NCI-H1436 (cell line): Measurements from ENCODE around the gene YIPF1.
"Not testable (repeated sequence)": the region's sequence is repeated elsewhere in the genome, so short reads cannot be mapped to it uniquely, and the experiment has no call there.

Experiments used
- DNase-seq: peaks from one replicate; lab custom pipeline; 2025; lab: John Stamatoyannopoulos, UW

The YIPF1 gene

DNA sequence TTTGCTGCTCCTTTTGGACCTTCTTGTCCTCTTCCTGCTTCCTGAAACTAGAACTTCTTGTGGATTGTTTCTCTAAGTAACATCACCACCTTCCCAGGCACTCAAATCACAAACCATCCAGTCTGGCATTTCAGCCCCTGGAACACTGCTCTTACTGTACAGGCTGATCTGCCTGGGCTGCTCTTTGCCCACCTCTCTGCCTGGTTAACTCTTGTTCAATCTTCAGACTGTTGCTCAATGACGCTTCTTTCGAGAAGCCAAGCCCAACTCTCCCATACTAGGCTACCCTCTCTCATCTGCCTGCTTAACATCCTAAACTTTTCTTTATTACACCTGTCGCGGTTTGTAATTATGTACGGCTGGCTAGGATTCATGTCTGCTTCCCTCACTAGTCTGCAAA, 5.0 kb upstream of the YIPF1 start:
- DNase-seq: no peak

DNA sequence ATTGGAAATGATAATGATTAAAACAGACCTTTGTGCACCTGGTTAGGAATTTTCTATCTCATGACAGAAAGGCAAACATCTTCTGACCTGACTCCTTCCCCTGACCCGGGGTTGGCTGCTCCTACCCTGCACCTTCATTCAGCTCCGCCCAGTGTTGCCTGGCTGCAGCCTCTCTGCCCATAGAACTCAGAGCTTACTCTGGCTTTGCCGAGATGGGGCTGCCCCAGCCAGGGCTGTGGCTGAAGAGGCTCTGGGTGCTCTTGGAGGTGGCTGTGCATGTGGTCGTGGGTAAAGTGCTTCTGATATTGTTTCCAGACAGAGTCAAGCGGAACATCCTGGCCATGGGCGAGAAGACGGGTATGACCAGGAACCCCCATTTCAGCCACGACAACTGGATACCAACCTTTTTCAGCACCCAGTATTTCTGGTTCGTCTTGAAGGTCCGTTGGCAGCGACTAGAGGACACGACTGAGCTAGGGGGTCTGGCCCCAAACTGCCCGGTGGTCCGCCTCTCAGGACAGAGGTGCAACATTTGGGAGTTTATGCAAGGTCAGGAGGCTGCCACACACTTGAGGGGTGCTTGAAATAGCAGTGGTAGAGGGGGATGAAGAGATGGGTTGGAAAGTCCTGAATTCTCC, 4.5 kb upstream of the YIPF1 start, which contains the start of gene DIO1:
Gene DIO1, plus strand, starts transcription at position 189 of the 638 bp plus-strand sequence. Its CDS starts 24 bp downstream, at position 213.
- DNase-seq: no peak

DNA sequence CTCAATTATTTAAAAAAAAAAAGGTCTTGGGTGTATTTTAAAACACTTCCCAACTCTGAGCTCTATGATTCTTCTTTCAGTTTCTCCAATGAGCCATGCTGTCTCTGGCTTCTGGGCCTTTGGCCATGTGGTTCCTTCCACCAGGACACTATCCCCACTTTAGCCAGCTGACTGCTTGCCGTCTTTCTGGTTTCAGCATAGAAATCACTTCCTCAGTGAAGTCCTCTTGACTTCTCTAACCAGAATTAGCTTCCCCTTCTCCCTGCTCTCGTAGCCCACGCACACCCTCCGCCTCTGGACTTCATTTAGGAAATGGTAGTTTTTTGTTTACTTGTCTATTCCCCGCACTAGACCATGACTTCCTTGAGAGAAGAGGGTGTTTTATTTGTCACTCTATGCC, 3.3 kb upstream of the YIPF1 start:
- no peak for DNase-seq

DNA sequence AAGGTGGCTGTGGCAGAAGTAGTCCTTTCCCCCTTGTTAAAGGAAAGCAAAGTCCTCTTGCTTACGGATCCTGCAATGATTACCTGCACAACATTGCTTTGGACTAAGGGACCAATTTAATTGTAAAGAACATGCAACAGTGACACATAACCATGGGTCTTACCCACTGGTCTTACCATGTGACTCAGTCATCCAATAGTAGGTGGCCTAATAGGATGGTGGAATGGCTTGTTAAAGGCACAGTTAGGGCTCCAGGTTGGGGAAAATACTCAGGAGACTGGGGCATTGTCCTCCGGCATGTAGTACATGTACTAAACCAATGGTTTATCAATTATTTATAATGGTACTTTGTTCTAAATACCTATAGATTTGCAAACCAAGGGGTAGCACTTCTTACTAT, 2.1 kb upstream of the YIPF1 start:
- no peak for DNase-seq

DNA sequence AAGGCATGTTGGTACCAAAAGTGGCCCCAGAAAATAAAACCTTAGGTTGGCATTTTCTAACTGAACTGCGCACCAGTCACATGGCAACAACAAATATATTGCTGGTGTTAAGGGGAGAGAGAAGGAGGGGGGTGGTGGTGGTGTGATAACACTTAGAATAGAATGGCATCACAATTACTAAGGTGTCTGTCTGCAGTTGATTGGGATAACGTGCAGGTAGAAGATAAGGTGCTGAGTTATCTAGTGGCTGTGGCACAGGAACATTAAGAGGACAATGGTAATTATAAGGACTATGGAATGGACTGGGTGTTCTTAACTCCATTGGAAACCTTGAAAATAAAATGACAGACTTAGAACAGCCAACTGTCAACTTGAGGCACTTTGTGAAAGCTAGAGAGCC, 1.4 kb upstream of the YIPF1 start:
- DNase-seq: no peak

DNA sequence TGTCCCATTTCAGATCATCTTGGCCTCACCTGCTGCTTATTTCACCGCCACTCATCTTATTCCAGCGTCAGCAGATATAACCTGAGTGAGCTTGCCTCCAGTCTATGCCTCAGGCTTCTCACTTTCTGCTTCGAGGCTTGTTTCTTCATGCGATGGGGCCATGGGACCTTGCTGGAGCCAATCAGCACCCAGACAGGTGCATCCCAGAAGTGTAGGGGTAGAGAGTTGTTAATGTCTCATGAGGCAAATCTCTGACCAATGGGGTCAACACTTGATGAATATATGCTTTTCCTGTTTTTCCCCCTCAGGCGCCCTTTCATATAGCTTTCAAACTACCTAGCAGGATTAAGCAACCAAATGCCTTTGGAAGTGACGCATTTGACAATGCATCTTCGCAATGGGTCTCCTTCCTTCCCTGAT, 935 bp upstream of the YIPF1 start:
- DNase-seq: no peak

DNA sequence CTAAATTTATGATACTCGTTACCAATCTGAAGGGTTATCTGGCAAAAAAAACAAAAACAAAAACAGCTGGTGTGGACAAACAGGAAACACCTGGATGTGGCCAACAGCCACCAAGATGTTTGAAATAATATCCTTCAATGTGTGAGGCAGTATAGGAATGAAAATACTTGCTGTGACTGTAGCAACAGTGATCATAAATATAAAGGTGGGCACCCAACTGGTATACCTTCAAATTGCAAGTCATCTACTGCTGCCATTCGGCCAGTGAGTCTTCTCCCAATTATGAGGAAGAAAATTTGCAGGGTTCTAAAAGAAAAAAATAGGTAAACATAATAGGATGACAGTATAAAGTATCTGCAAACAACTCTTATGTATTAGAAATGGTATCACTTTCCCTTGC, 916 bp downstream of the YIPF1 start:
- DNase-seq: no peak

DNA sequence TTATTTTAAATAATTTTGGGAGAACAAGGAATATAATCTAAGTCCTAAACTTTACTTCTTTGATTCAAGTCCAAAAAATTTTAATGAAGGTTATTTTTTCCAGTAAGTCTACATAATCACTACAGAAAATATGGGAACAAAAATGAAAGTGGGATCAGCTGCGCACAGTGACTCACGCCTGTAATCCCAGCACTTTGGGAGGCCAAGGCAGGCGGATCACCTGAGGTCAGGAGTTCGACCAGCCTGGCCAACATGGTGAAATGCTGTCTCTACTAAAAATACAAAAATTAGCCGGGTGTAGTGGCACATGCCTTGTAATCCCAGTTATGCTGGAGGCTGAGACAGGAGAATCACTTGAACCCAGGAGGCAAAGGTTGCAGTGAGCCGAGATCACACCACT, 6.0 kb downstream of the YIPF1 start:
- not testable (repeated sequence) for DNase-seq

DNA sequence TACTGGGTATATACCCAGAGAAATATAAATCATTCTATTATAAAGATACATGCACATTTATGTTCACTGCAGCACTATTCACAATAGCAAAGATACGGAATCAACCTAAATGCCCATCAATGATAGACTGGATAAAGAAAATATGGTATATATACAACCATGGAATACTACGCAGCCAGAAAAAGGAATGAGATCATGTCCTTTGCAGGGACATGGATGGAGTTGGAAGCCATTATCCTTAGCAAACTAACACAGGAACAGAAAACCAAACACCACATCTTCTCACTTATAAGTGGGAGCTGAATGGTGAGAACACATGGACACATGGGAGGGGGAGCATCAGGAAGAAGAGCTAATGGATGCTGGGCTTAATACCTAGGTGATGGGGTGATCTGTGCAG, 7.7 kb downstream of the YIPF1 start:
- DNase-seq: not testable (repeated sequence)

DNA sequence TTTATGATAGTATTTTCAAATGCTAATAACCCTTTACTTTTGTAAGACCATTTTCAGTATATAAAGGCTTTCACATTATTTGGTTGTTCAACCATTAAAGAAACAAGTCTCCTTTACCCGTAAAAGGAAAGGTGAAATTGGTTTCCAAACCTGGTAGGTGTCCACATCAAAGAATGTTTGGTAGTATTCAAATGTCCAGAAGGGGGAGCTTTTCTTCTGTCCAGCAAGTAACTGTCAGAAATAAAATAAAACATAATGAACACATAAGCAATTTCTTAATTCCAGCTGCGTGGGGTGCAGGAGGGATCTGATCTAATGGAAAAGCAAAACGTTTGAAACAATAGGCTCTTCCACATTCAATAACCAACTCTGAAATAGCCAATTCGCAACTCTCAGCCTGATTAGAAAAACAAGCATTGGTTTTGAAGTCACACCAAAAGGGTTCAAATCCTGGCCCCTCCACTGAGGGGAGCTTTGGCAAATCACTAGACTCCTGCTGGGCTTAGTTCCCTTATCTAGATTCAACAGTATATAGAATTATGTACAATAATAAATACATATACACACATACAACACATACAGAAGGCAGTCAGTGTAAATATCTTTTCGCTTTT, 11.0 kb downstream of the YIPF1 start:
- peak; percentile 40 for DNase-seq

DNA sequence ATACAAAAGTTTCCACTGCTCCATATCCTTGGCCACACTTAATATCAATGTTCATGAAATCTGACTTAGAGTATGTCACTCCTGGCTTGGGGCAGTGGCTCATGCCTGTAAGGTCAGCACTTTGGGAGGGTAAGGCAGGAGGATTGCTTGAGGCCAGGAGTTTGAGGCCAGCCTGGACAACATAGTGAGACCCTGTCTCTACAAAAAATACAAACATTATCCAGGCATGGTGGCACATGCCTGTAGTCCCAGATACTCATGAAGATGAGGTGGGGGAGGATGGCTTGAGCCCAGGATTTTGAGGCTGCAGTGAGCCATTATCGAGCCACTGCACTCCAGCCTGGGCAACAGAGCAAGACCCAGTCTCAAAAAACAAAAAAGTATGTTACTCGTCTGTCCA, 14.4 kb downstream of the YIPF1 start:
- not testable (repeated sequence) for DNase-seq

DNA sequence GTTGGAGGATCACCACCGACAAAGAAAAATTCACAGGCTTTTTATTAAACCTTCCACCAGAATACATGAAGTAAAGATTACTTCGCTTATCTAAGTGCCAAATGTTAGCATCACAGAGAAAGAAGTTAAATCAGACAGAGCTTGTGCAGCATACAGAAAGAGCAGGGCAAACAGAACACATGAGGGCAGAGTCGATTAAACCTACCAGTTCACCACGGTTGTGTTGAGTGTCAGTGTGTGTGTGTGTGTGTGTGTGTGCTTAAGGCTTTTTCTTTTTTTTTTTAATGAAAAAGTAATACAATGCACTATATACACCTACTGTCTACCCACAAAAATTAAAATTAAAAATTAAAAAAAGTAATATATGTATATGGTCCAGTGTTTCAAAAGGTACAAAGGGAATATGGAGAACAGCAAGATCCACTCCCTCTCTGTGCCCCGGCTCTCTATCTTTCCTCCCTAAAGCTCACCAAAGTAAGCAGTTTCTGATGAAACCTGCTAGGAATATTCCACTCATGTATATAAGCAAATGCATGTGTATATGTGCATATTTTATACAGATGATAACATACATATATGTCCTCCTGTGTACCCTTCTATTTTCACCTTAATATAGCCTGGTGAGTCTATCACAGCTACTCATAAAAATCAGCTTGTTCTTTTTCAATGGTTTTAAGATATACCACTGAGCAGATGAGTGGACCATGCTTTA, 17.7 kb downstream of the YIPF1 start:
- DNase-seq: no peak

DNA sequence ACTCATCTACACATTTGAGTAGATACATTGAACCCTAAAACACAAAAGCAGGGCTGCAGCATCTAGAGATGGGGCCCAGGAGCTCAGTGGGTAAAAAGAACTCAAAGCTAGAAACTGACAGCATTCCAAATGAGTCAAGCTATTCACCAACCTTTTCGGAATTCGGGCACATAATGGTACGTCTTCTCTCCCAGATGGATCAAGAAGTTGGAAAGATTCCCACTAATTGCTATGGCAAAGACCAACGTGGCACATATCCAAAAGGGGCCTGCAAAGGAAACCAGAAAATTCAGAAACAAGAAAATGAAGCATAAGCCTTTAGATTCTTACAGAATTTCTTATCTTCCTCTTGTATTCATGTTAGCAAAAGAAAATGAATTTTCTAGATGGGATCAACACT, 18.4 kb downstream of the YIPF1 start:
- DNase-seq: no peak

DNA sequence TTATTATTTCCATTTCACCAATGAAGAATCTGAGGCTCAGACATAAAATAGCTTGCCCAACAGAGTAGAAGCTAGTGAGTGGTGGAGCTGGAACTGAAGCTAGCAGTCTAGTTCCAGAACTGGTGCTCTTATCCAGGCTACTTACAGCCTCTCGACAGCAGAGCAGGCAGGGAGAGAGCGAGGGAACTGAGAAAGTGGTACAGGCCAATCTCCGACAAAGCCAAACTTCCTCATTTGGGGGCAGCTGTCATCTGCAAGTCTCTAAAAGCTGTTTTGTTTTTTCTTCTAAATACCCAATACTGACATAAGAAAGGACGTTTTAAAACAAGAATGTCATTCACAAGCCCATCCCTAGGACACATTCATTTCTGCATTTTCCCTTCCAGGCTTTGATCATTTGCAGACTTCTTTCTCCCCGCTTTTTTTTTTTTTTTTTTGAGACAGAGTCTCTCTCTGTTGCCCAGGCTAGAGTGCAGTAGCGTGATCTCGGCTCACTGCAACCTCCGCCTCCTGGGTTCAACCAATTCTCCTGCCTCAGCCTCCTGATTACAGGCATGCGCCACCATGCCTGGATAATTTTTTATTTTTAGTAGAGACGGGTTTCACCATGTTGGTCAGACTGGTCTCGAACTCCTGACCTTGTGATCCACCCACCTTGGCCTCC, 20.0 kb downstream of the YIPF1 start:
- no peak for DNase-seq

DNA sequence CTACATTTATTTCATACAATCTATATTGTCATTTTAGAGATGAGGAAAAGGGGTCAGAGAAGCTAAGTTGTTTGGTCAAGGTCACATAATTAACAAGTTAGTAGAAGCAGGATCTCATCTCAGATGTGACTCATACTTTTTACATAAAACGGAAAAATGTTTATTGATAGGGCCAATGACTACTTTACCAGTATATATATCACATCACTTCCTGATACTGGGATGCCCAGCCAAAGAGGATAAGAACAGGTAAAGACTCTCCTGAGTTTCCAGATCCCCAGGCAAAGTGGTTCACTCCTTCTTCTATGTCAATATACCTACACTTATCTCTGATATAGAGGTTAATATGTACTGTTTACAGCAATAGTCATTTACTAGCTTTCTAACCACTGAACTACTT, 21.0 kb downstream of the YIPF1 start:
- no peak for DNase-seq

DNA sequence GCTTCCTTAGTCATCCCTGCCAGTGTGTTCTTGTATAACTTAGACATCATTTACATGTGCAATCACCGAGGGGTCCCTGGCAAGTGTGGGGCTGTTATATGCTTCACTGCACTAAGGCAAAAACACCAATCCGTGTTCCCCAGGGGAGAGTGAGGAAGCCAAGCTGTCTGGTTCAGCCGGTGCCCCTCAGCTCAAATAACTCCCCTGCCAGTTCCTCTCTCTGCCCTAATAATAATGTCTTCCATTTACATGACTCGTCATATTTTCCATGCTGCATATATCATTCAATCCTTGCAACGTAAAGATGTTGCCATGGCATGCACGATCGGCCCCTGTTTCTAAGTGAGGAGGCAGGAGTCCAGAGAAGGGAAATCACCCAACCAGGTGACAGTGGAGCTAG, 27.1 kb downstream of the YIPF1 start:
- peak; percentile 8 for DNase-seq

DNA sequence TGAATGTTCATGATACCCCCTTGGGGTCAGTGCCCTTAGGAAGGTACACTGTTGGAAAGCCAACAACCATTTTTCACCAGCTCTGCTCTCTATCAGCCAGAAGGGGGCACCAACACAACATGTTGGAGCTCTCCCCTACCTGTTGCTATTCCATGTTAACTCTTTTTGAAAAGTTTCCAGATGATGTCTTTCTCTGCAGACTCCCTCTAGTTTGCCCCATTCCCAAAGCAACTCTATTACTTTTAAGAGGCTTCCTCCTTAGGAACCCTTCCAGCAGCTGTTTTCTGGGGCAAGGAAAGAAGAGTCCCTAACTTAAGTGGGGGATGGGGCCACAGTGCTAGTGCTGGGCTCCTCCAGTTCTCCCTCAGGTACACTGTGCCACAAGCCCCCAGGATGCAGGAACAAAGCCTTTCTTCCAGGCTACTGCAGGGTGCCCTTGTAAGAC, 28.6 kb downstream of the YIPF1 start:
- peak; percentile 32 for DNase-seq

DNA sequence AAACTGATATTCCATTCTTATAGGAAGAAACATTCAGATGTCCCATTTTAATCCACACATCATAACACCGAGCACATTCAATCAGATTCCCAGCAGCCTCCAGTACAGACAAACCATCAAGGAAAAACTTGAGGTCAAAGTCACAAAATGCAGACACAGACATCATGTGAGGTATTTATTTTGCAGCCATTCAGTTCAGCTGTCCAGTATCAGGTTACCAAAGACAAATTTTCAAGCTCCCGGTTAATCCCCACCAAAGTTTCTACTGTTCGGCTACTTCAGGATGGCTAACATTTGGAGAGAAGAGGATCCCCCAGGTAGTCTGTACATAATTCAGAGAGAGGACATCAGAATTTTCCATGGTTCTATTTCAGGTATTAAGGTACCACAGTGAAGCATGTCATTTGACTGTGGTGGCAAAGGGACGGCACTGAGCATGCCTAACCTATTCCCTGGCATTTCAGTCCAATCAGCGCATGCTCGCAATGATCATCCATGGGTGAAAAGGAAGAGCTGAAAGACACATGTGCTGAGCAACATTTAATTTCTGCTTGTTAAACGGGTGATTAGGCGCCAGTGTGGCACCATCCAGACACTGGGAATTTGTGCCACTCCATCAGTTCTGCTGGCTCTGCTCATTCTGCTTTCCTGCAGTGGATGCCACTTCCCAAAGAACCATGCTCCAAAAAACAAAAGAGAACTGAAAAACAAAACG, 37.9 kb downstream of the YIPF1 start:
- DNase-seq: no peak

DNA sequence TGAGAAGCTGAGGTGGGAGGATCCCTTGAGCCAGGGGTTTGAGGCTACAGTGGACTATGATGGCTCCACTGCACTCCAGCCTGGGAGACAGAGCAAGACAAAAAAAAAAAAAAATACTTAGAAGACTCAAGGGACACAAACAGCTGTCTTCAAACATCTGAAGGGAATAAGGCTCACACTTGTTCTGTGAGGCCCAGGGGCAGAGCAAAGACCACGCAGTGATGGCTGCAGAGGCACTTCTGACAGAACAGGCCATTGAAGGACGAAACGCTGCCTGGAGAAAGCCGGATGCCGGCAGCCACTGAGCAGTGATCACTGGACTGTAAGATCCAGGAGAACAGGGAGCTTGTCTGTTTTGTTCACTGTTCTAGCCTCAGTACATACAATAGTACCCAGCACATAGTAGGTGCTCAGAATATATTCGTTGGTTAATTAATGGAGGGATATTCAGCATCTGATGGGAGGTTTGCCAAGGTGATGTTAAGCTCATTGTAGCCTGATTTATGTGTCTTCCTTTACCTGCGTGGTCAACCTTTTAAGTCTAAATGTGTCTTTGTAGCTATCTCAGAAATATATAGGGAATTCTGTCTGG, 39.4 kb downstream of the YIPF1 start:
- DNase-seq: no peak

DNA sequence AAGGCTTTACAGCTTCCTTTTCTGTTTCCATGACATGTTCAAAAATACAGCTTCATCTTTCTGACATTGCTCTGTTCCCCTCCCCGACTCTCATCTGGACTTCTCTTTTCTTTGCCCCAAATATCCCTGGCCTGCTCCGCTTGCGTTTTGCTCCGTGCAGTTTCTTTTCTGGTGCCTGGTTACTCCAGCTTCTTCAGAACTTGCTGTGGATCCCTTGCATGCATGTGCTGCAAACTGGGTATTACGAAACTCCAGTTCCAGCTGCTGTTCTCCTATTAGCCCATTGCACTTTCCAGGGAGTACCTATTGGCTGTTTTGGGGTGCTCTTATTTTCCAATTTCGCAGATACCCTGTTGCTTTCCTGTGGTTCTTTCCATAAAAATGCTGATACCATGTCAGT, 41.6 kb downstream of the YIPF1 start:
- no peak for DNase-seq

DNA sequence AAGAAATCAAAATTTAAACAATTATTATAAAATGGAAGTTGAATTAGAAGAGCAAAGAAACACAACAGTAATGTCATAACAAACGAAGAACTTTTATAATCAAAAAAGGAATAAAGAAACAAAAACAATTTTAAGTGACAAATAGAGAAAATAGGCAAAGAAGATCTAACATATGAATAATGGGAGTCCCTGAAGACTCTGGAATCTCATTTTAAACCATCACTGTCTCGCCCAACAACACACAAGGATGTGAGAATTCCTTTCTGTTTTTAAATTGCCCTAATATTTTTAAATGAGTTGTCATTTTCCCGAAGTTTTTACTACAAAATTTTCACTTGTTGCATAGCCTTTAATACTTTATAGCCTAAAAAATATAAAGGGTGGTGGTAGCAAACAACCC, 47.2 kb downstream of the YIPF1 start:
- DNase-seq: no peak

DNA sequence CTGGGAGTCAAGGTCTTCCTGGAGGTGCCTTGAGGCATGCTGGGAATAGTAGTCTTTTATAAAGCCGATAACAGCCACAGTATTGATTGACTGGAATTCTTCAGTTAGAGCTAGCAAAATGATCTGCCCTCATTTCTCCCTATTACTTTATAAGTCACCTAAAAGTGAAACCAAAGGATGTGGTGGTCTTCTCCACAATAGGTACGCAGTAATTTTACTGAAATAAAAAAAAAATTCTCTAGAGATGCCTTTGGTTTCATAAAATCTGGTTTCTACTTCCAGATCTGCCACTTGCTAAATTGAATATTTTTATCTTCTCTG, 51.0 kb downstream of the YIPF1 start:
- no peak for DNase-seq
